Naive thymus-derived CD4-positive, alpha-beta T cell (primary cell): ENCODE data around the gene ZFP90. TPM values are rescaled to one million over a fixed set of nuclear protein-coding genes. Genes with fewer than 3 reads are reported as not detected.

ENCODE experiments used
- ATAC-seq: fragments of 150-1000 bp; cut with Tn5 transposase; 2 replicates; pipeline ENCODE4 v1.10.0; 2021; ENCODE audit warnings: mild to moderate bottlenecking, moderate library complexity
- CTCF ChIA-PET: fragments of 350-600 bp; sonication (Branson Sonifier 250); formaldehyde crosslinking; loops from one replicate; lab custom pipeline; 2021; ENCODE audit warnings: antibody characterized with exemption; lab: Charles Lee
- POLR2A ChIA-PET: fragments of 350-600 bp; sonication (Branson Sonifier 250); formaldehyde crosslinking; loops from one replicate; lab custom pipeline; 2021; ENCODE audit warnings: antibody characterized with exemption, inconsistent platforms; lab: Charles Lee
- DNase-seq, 9 donors: peaks; one replicate each; pipeline versions ENCODE4 v3.0.0 to v3.0.0-alpha.2; 2020 to 2022; ENCODE audit warnings: mixed read lengths in 1 of 9
- H3K27ac ChIP-seq: one replicate; pipeline ENCODE4 v1.7.0; 2013; ENCODE audit warnings: mild to moderate bottlenecking, low read depth, low read length, moderate library complexity
- H3K27me3 ChIP-seq, 2 donors: one replicate each; pipeline ENCODE4 v1.7.0; 2013; ENCODE audit warnings: low read length in 2 of 2, mild to moderate bottlenecking in 2 of 2, moderate library complexity in 2 of 2; ENCODE audit not compliant: control insufficient read depth in 2 of 2, insufficient read depth in 2 of 2
- H3K36me3 ChIP-seq, 3 experiments: 1 replicate in 2 of 3; 2 replicates in 1 of 3; pipeline ENCODE4 v1.7.0; 2013; ENCODE audit warnings: low read length in 3 of 3, mild to moderate bottlenecking in 3 of 3, moderate library complexity in 1 of 3; ENCODE audit not compliant: insufficient read depth in 3 of 3, control insufficient read depth in 2 of 3
- H3K4me1 ChIP-seq, 2 donors: one replicate each; pipeline ENCODE4 v1.7.0; 2013; ENCODE audit warnings: low read length in 2 of 2, mild to moderate bottlenecking in 2 of 2, moderate library complexity in 1 of 2; ENCODE audit not compliant: control insufficient read depth in 2 of 2, insufficient read depth in 2 of 2
- H3K4me3 ChIP-seq: 2 replicates; pipeline ENCODE4 v1.7.0; 2013; ENCODE audit warnings: mild to moderate bottlenecking, low read length
- H3K9me3 ChIP-seq, 3 experiments: 1 replicate in 2 of 3; 2 replicates in 1 of 3; pipeline ENCODE4 v1.7.0; 2013; ENCODE audit warnings: low read length in 3 of 3; ENCODE audit not compliant: control insufficient read depth in 2 of 3
- H3K27ac Mint-ChIP-seq, 9 donors: one replicate each; pipeline ENCODE4 v1.8.0; 2020 to 2022; ENCODE audit warnings: mixed read lengths in 9 of 9, mild to moderate bottlenecking in 8 of 9, moderate library complexity in 5 of 9, inconsistent platforms in 2 of 9
- H3K27me3 Mint-ChIP-seq, 5 donors: one replicate each; pipeline ENCODE4 v1.8.0; 2021 to 2022; ENCODE audit warnings: mixed read lengths in 5 of 5, mild to moderate bottlenecking in 1 of 5
- H3K36me3 Mint-ChIP-seq, 5 donors: one replicate each; pipeline ENCODE4 v1.8.0; 2020 to 2022; ENCODE audit warnings: mixed read lengths in 5 of 5, mild to moderate bottlenecking in 3 of 5, inconsistent platforms in 1 of 5
- H3K4me1 Mint-ChIP-seq, 7 donors: one replicate each; pipeline ENCODE4 v1.8.0; 2020 to 2022; ENCODE audit warnings: mixed read lengths in 7 of 7, mild to moderate bottlenecking in 3 of 7, inconsistent platforms in 1 of 7
- H3K4me3 Mint-ChIP-seq, 10 donors: one replicate each; pipeline ENCODE4 v1.8.0; 2020 to 2022; ENCODE audit warnings: mild to moderate bottlenecking in 10 of 10, mixed read lengths in 10 of 10, moderate library complexity in 6 of 10, inconsistent platforms in 2 of 10
- H3K9me3 Mint-ChIP-seq, 11 donors: one replicate each; pipeline ENCODE4 v1.8.0; 2020 to 2022; ENCODE audit warnings: mixed read lengths in 11 of 11, mild to moderate bottlenecking in 4 of 11, inconsistent platforms in 1 of 11, moderate library complexity in 1 of 11
- intact Hi-C, 2 donors: fragments of 100-400 bp; cut with micrococcal nuclease; formaldehyde crosslinking; loops; one replicate each; pipeline ENCODE4 v1.15.1; 2023
- polyA plus RNA-seq, 2 donors: library from polyadenylated mRNA; unstranded; fragments of 300-500 nt; fragmentation: Illumina TruSeq; gene quantifications; one replicate each; pipeline ENCODE4 v1.2.3, GENCODE V29; 2021
- total RNA-seq, 6 experiments: library from RNA in 5 of 6; stranded (reverse) in 5 of 6; gene quantifications; 1 replicate in 5 of 6; 2 replicates in 1 of 6; pipeline ENCODE4 v1.2.3 and lab custom pipeline; 2021 to 2026

ZFP90 gene
- total and polyA plus RNA-seq, 7 experiments from 2014 or later, result 18.2 to 49.4 (median 33.1) TPM

- H3K27ac Mint-ChIP-seq, result no peak overlapping the region
- ChIA-PET POLR2A (no interaction called here), CTCF (interaction anchor here (2.2 kb wide), 1 partner anchor 15 kb away, joined by 6 read pairs; no protein-coding TSS in a partner anchor)
- peaks cover 0 to 2% (median 2%) of the 10 kb centered on the region in 7 donors for H3K4me1 Mint-ChIP-seq
- peaks cover 0 to 32% (median 0%) of the 10 kb centered on the region in 5 donors for H3K27me3 Mint-ChIP-seq
- no peak overlapping the region for H3K4me3 Mint-ChIP-seq
- Histone ChIP-seq H3K27ac (no peak overlapping the region), H3K9me3 (no peaks in the 10 kb centered on the region), H3K4me1 (no peaks in the 10 kb centered on the region), H3K4me3 (no peak overlapping the region), H3K36me3 (no peaks in the 10 kb centered on the region), H3K27me3 (no peaks in the 10 kb centered on the region)
- ATAC-seq (no peak), DNase-seq (no peak)
- H3K36me3 Mint-ChIP-seq, result no peaks in the 10 kb centered on the region
- intact Hi-C loops, result no loop called here
- H3K9me3 Mint-ChIP-seq, result peaks cover 0 to 2% (median 0%) of the 10 kb centered on the region in 11 donors
These were observed 35.0 kb upstream of the ZFP90 start for GRCh38 chr16:68504066-68504465.

GRCh38 chr16:68506331-68507053 lies 32.6 kb upstream of the ZFP90 start:
- Histone ChIP-seq H3K36me3 (no peaks in the 10 kb centered on the region), H3K4me3 (no peak overlapping the region), H3K27me3 (no peaks in the 10 kb centered on the region), H3K9me3 (no peaks in the 10 kb centered on the region), H3K4me1 (peaks cover 0 to 3% of the 10 kb centered on the region in 2 donors), H3K27ac (no peak overlapping the region)
- Mint-ChIP-seq H3K36me3 (no peaks in the 10 kb centered on the region), H3K27me3 (peaks cover 0 to 36% (median 0%) of the 10 kb centered on the region in 5 donors), H3K27ac (no peak overlapping the region), H3K4me1 (peaks cover 0 to 7% (median 0%) of the 10 kb centered on the region in 7 donors), H3K4me3 (no peak overlapping the region), H3K9me3 (peaks cover 0 to 2% (median 0%) of the 10 kb centered on the region in 11 donors)
- no peak for ATAC-seq
- intact Hi-C loops, result no loop called here
- CTCF ChIA-PET, result interaction anchor here (1.2 to 2.2 kb wide), 2 partner anchors 12 to 110 kb away, joined by 6 read pairs; no protein-coding TSS in a partner anchor
- POLR2A ChIA-PET, result no interaction called here
- DNase-seq, result no peak

DNA sequence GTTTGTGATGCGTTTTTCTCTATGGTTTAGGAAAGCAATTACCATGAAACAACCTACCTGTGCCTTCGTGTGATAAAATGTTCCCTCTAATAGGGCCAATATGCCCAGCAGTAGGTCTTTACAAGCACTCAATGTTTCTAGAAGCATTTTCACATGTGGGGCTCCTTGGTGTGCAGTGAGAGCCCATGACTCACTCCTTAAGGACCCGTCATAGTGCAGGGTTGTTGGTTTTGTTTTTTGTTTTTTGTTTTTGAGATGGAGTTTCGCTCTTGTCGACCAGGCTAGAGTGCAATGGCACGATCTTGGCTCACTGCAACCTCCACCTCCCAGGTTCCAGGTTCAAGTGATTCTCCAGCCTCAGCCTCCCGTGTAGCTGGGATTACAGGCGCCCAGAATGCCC lies 31.1 kb upstream of the ZFP90 start:
- Mint-ChIP-seq H3K4me1 (peaks cover 0 to 14% (median 3%) of the 10 kb centered on the region in 7 donors), H3K36me3 (no peaks in the 10 kb centered on the region), H3K27ac (no peak overlapping the region), H3K27me3 (peaks cover 0 to 40% (median 0%) of the 10 kb centered on the region in 5 donors), H3K4me3 (no peak overlapping the region), H3K9me3 (peaks cover 0 to 2% (median 0%) of the 10 kb centered on the region in 11 donors)
- ChIA-PET CTCF (interaction anchor here (0.6 to 1.2 kb wide), 2 partner anchors 111 to 213 kb away, joined by 3 to 11 read pairs; no protein-coding TSS in a partner anchor), POLR2A (no interaction called here)
- Histone ChIP-seq H3K4me1 (peaks cover 0 to 3% of the 10 kb centered on the region in 2 donors), H3K4me3 (no peak overlapping the region), H3K27ac (no peak overlapping the region), H3K36me3 (no peaks in the 10 kb centered on the region), H3K9me3 (no peaks in the 10 kb centered on the region), H3K27me3 (no peaks in the 10 kb centered on the region)
- DNase-seq, result no peak
- no peak for ATAC-seq
- intact Hi-C loops, result no loop called here

DNA sequence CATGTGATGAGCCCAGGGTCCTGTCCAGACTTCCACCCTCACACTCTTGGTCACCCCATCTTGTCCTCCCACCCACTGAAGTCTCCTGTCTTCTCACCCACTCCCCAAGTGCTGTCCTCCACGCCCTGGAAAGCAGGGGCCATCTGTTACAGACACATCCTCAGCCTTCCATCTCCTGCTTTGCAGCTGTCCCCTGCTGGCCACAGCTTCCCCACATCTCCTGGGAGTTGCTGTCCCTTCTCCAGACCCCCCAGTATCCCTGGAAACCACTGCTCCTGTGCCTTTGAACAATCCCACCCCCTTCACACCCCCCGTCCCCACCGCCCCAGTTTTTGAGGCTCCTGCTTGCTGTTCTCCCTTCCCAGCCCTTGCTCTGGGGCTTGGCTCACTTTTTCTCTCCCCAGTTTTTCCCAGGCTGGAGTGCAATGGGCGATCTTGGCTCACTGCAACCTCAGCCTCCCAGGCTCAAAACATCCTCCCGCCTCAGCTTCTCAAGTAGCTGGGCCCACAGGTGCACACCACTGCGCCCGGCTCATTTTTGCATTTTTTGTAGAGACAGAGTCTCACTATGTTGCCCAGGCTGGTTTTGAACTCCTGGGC lies 30.4 kb upstream of the ZFP90 start:
- Mint-ChIP-seq H3K9me3 (peaks cover 0 to 2% (median 0%) of the 10 kb centered on the region in 11 donors), H3K4me3 (no peak overlapping the region), H3K4me1 (peaks cover 0 to 14% (median 3%) of the 10 kb centered on the region in 7 donors)

GRCh38 chr16:68509381-68509780 lies 29.7 kb upstream of the ZFP90 start:
- POLR2A ChIA-PET, result interaction anchor here (0.6 to 1.3 kb wide), 2 partner anchors 12 to 236 kb away, joined by 3 to 4 read pairs; no protein-coding TSS in a partner anchor
- intact Hi-C loops, result no loop called here
- Mint-ChIP-seq H3K27ac (peak overlapping the region in 1 of 9 donors; percentile 5), H3K36me3 (no peaks in the 10 kb centered on the region), H3K4me3 (no peak overlapping the region), H3K4me1 (peaks cover 0 to 14% (median 3%) of the 10 kb centered on the region in 7 donors), H3K27me3 (peaks cover 0 to 41% (median 0%) of the 10 kb centered on the region in 5 donors), H3K9me3 (peaks cover 0 to 2% (median 0%) of the 10 kb centered on the region in 11 donors)
- no peak overlapping the region for H3K4me3 ChIP-seq
- CTCF ChIA-PET, result interaction anchor here (0.6 to 4.2 kb wide), 8 partner anchors 19 to 150 kb away, joined by 3 to 76 read pairs (median 5); no protein-coding TSS in a partner anchor
- H3K9me3 ChIP-seq, result no peaks in the 10 kb centered on the region
- ATAC-seq (no peak), DNase-seq (no peak)
- no peaks in the 10 kb centered on the region for H3K36me3 ChIP-seq
- H3K4me1 ChIP-seq, result peaks cover 0 to 3% of the 10 kb centered on the region in 2 donors
- H3K27ac ChIP-seq, result no peak overlapping the region
- H3K27me3 ChIP-seq, result no peaks in the 10 kb centered on the region

More for the DNA sequence above, 30.4 kb upstream of the ZFP90 start:
- no peaks in the 10 kb centered on the region for H3K27me3 ChIP-seq
- no peak overlapping the region for H3K27ac ChIP-seq
- ATAC-seq (no peak), DNase-seq (no peak)
- POLR2A ChIA-PET, result interaction anchor here (0.6 kb wide), 1 partner anchor 236 kb away, joined by 3 read pairs; no protein-coding TSS in a partner anchor
- H3K4me3 ChIP-seq, result no peak overlapping the region
- H3K36me3 ChIP-seq, result no peaks in the 10 kb centered on the region
- intact Hi-C loops, result no loop called here
- H3K27me3 Mint-ChIP-seq, result peaks cover 0 to 43% (median 0%) of the 10 kb centered on the region in 5 donors
- H3K36me3 Mint-ChIP-seq, result no peaks in the 10 kb centered on the region
- no peak overlapping the region for H3K27ac Mint-ChIP-seq
- no peaks in the 10 kb centered on the region for H3K9me3 ChIP-seq
- peaks cover 0 to 3% of the 10 kb centered on the region in 2 donors for H3K4me1 ChIP-seq
- CTCF ChIA-PET, result interaction anchor here (3.9 to 4.2 kb wide), 2 partner anchors 108 to 113 kb away, joined by 27 to 76 read pairs; no protein-coding TSS in a partner anchor

- no peak overlapping the region for H3K27ac ChIP-seq
- Mint-ChIP-seq H3K9me3 (no peaks in the 10 kb centered on the region), H3K4me3 (no peak overlapping the region), H3K4me1 (peaks cover 0 to 14% (median 3%) of the 10 kb centered on the region in 7 donors), H3K27me3 (peaks cover 0 to 38% (median 0%) of the 10 kb centered on the region in 5 donors), H3K27ac (no peak overlapping the region), H3K36me3 (no peaks in the 10 kb centered on the region)
- no peak overlapping the region for H3K4me3 ChIP-seq
- no peaks in the 10 kb centered on the region for H3K36me3 ChIP-seq
- ChIA-PET POLR2A (interaction anchor here (0.7 to 1.2 kb wide), 3 partner anchors 113 to 117 kb away, joined by 3 read pairs; no protein-coding TSS in a partner anchor), CTCF (interaction anchor here (0.6 to 4.2 kb wide), 12 partner anchors 10 to 622 kb away, joined by 3 to 76 read pairs (median 5); partner anchors contain the start of genes CHTF8 and UTP4)
- DNase-seq (peak in 1 of 9 donors; percentile 6), ATAC-seq (no peak)
- no peaks in the 10 kb centered on the region for H3K27me3 ChIP-seq
- peaks cover 0 to 3% of the 10 kb centered on the region in 2 donors for H3K4me1 ChIP-seq
- intact Hi-C loops, result loop anchor here (1.0 to 5.0 kb wide), 7 partner anchors 10 to 268 kb away; partner anchors contain the start of gene SLC7A6 (in 1 of the 2)
- H3K9me3 ChIP-seq, result no peaks in the 10 kb centered on the region
These were observed 28.3 kb upstream of the ZFP90 start for GRCh38 chr16:68510775-68511174.
